SK-N-SH treated with all-trans-retinoic acid at 6 μM for 48 hours (cell line): ENCODE results near the gene MRGPRF.
"Not testable (repeated sequence)": the region's sequence is repeated elsewhere in the genome, so short reads cannot be mapped to it uniquely, and the experiment has no call there.

Experiments used
- BACH2 ChIP-seq: fragments of 250-450 bp; sonication (Bioruptor Pico); IDR thresholded peaks from 2 replicates; pipeline ENCODE4 v1.9.0; 2021; ENCODE audit warnings: mild to moderate bottlenecking, borderline replicate concordance
- ESRRG ChIP-seq: fragments of 250-450 bp; sonication (Bioruptor Pico); IDR thresholded peaks from 2 replicates; pipeline ENCODE4 v1.6.1; 2021; ENCODE audit warnings: mild to moderate bottlenecking
- GLIS3 ChIP-seq: fragments of 250-450 bp; sonication (Bioruptor Pico); IDR thresholded peaks from 2 replicates; pipeline ENCODE4 v1.5.0; 2020; ENCODE audit warnings: mild to moderate bottlenecking, moderate library complexity
- OSR1 ChIP-seq: fragments of 250-450 bp; sonication (Bioruptor Pico); IDR thresholded peaks from 2 replicates; pipeline ENCODE4 v1.8.0; 2022; ENCODE audit warnings: moderate library complexity, mild to moderate bottlenecking, inconsistent platforms
- RARB ChIP-seq: fragments of 250-450 bp; sonication (Bioruptor Pico); IDR thresholded peaks from 2 replicates; pipeline ENCODE4 v1.8.0; 2021; ENCODE audit warnings: mild to moderate bottlenecking, moderate library complexity
- SNAI2 ChIP-seq: fragments of 250-450 bp; sonication (Bioruptor Pico); IDR thresholded peaks from 2 replicates; pipeline ENCODE4 v1.5.0; 2020; ENCODE audit warnings: mild to moderate bottlenecking, moderate library complexity
- TCF4 ChIP-seq: fragments of 250-450 bp; sonication (Bioruptor Pico); IDR thresholded peaks from 2 replicates; pipeline ENCODE4 v1.8.0; 2021; ENCODE audit warnings: mild to moderate bottlenecking, moderate library complexity, borderline replicate concordance
- ZC3H10 ChIP-seq: fragments of 250-450 bp; sonication (Bioruptor Pico); IDR thresholded peaks from 2 replicates; pipeline ENCODE4 v1.5.1; 2021; ENCODE audit warnings: mild to moderate bottlenecking, moderate library complexity
- ZFP3 ChIP-seq: fragments of 250-450 bp; sonication (Bioruptor Pico); IDR thresholded peaks from 2 replicates; pipeline ENCODE4 v1.5.0; 2020; ENCODE audit warnings: mild to moderate bottlenecking, moderate library complexity
- ZFP30 ChIP-seq: fragments of 450-650 bp; formaldehyde crosslinking; IDR thresholded peaks from 2 replicates; pipeline ENCODE4 v1.5.0; 2022; ENCODE audit warnings: mild to moderate bottlenecking, moderate library complexity
- ZNF70 ChIP-seq: fragments of 450-650 bp; formaldehyde crosslinking; IDR thresholded peaks from 2 replicates; pipeline ENCODE4 v1.5.0; 2020; ENCODE audit warnings: mild to moderate bottlenecking, moderate library complexity
- TF ChIP-seq, protein P1 (sequence below): fragments of 250-450 bp; sonication (Bioruptor Pico); IDR thresholded peaks from 2 replicates; pipeline ENCODE4 v1.8.0; 2020; ENCODE audit warnings: mild to moderate bottlenecking, moderate library complexity, borderline replicate concordance
- TF ChIP-seq, protein P2 (sequence below): fragments of 250-450 bp; sonication (Bioruptor Pico); IDR thresholded peaks from 2 replicates; pipeline ENCODE4 v1.8.0; 2021; ENCODE audit warnings: low read depth, mild to moderate bottlenecking, moderate library complexity, borderline replicate concordance

DNA sequence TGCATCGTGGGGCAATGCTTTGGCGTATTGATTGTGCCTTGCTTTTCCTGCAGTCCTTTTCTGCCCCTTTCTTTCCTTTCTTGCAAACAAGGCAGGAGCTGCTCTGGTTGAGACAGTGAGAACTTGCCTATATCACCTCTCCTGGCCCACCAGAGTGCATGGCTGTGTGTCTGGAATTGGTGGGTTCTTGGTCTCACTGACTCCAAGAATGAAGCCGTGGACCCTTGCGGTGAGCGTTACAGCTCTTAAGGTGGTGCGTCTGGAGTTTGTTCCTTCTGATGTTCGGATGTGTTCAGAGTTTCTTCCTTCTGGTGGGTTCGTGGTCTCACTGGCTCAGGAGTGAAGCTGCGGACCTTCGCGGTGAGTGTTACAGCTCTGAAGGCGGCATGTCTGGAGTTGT, 39.3 kb downstream of the MRGPRF start:
- not testable (repeated sequence) for TF ChIP-seq OSR1 (CRISPR knock-in tag); BACH2 (CRISPR knock-in tag); ZC3H10; GLIS3 (CRISPR knock-in tag); SNAI2 (CRISPR knock-in tag); ZFP3 (CRISPR knock-in tag); ZNF70 (CRISPR knock-in tag); TCF4 (CRISPR knock-in tag); ZFP30 (CRISPR knock-in tag); RARB (CRISPR knock-in tag); ESRRG (CRISPR knock-in tag)
- TF ChIP-seq, protein P1, sequence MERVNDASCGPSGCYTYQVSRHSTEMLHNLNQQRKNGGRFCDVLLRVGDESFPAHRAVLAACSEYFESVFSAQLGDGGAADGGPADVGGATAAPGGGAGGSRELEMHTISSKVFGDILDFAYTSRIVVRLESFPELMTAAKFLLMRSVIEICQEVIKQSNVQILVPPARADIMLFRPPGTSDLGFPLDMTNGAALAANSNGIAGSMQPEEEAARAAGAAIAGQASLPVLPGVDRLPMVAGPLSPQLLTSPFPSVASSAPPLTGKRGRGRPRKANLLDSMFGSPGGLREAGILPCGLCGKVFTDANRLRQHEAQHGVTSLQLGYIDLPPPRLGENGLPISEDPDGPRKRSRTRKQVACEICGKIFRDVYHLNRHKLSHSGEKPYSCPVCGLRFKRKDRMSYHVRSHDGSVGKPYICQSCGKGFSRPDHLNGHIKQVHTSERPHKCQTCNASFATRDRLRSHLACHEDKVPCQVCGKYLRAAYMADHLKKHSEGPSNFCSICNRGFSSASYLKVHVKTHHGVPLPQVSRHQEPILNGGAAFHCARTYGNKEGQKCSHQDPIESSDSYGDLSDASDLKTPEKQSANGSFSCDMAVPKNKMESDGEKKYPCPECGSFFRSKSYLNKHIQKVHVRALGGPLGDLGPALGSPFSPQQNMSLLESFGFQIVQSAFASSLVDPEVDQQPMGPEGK, result not testable (repeated sequence)
- TF ChIP-seq, protein P2, sequence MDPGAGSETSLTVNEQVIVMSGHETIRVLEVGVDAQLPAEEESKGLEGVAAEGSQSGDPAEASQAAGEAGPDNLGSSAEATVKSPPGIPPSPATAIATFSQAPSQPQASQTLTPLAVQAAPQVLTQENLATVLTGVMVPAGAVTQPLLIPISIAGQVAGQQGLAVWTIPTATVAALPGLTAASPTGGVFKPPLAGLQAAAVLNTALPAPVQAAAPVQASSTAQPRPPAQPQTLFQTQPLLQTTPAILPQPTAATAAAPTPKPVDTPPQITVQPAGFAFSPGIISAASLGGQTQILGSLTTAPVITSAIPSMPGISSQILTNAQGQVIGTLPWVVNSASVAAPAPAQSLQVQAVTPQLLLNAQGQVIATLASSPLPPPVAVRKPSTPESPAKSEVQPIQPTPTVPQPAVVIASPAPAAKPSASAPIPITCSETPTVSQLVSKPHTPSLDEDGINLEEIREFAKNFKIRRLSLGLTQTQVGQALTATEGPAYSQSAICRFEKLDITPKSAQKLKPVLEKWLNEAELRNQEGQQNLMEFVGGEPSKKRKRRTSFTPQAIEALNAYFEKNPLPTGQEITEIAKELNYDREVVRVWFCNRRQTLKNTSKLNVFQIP, result not testable (repeated sequence)
